ENCODE results near the gene KRTAP12-2.
A peak's percentile ranks its signal among the peaks of the same experiment; 100 is the strongest.

The KRTAP12-2 gene

DNA sequence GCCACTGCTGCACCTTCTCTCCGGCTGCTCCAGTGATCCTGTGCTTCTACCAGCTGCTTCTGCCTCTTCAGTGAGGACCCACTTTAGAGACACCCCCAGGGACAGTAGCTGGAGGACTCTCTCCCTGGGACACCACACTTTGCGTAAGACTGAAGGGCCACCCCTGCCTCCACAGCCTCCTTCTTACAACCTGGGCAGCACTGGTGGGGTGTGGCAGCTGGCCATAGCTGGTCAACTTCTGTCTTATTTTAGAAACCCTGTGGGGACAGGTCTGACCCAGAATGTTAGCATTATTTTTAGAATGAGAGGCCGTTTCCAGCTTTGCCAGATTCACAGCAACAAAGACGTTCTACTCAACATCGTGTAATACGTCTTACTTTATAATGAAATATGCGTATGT lies 41.0 kb downstream of the KRTAP12-2 start:
- Histone ChIP-seq H3K9me3 (ENCODE audit: control insufficient read depth, insufficient read depth, low read depth, low read length) (no peaks in the 10 kb centered on the region), H3K4me3 (ENCODE audit: low read depth, low read length) (no peak overlapping the region), H3K4me1 (ENCODE audit: control insufficient read depth, insufficient read depth, low read length) (no peaks in the 10 kb centered on the region), H3K36me3 (ENCODE audit: control insufficient read depth in 2 of 2, insufficient read depth in 1 of 2, low read length in 2 of 2) (no peaks in the 10 kb centered on the region), H3K27ac (ENCODE audit: extremely low read depth, low read depth, low read length) (no peak overlapping the region)
- ChIA-PET POLR2A (no interaction called here), CTCF (interaction anchor here (0.7 kb wide), 1 partner anchor 975 kb away, joined by 3 read pairs; no protein-coding TSS in a partner anchor)
- no peak for TF ChIP-seq ZNF211 (tag by site-specific recombination; IDR thresholded peaks at IDR 0.05; ENCODE audit: low read depth)

DNA sequence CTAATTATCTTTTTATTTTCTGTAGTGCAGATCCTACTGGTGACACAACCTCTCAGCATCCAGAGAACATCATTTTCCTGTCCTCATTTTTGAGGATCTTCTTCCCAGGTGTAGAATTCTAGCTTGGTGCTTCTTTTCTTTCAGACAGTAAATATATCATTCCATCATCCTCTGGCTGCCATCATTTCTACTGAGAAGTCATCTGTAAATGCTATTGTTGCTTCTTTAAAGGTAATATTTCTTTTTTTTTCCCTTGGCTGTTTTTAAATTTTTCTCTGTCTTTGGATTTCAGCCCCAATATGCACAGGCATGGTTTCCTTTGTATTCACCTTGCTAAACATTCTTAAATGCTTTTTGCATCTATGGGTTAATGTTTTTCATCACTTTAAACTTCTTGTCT lies 43.2 kb downstream of the KRTAP12-2 start:
- Histone ChIP-seq H3K4me3 (ENCODE audit: low read depth, low read length) (no peak overlapping the region), H3K36me3 (ENCODE audit: control insufficient read depth in 2 of 2, insufficient read depth in 1 of 2, low read length in 2 of 2) (no peaks in the 10 kb centered on the region), H3K4me1 (ENCODE audit: control insufficient read depth, insufficient read depth, low read length) (no peaks in the 10 kb centered on the region), H3K27ac (ENCODE audit: extremely low read depth, low read depth, low read length) (no peak overlapping the region), H3K9me3 (ENCODE audit: control insufficient read depth, insufficient read depth, low read depth, low read length) (no peaks in the 10 kb centered on the region)
- ChIA-PET POLR2A (no interaction called here), CTCF (no interaction called here)
- TF ChIP-seq ZNF610 (tag by site-specific recombination; IDR thresholded peaks at IDR 0.05; ENCODE audit: borderline replicate concordance) (no peak), TRIM28 (IDR thresholded peaks at IDR 0.05; ENCODE audit: borderline replicate concordance, low read length) (peak; percentile 82; the same call in 1 of the 2 replicates), SETDB1 (IDR thresholded peaks at IDR 0.05; ENCODE audit: insufficient read length, low read length) (peak; percentile 89)
- TF ChIP-seq, protein P1, sequence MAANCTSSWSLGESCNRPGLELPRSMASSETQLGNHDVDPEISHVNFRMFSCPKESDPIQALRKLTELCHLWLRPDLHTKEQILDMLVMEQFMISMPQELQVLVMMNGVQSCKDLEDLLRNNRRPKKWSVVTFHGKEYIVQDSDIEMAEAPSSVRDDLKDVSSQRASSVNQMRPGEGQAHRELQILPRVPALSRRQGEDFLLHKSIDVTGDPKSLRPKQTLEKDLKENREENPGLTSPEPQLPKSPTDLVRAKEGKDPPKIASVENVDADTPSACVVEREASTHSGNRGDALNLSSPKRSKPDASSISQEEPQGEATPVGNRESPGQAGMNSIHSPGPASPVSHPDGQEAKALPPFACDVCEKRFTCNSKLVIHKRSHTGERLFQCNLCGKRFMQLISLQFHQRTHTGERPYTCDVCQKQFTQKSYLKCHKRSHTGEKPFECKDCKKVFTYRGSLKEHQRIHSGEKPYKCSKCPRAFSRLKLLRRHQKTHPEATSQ (tag by site-specific recombination; IDR thresholded peaks at IDR 0.05) = no peak

DNA sequence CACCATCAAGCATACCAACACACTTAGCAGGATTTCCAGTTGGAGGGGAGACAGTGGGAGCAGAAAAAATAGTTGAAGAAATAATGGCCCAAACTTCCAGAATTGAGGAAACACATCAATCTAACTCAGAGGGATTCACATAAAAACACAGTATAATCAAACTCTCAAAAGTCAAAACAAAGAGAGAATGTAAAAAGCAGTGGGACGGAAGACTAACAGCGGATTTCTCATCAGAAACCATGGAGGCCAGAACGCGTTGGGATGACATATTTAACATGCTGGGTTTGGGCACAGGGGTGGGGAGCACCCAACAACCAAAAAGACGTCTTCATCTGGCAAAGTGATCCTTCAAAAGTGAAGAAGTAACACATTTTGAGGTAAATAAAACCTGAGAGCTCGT lies 46.8 kb downstream of the KRTAP12-2 start:
- Histone ChIP-seq H3K36me3 (ENCODE audit: control insufficient read depth in 2 of 2, insufficient read depth in 1 of 2, low read length in 2 of 2) (no peaks in the 10 kb centered on the region), H3K27ac (ENCODE audit: extremely low read depth, low read depth, low read length) (no peak overlapping the region), H3K4me1 (ENCODE audit: control insufficient read depth, insufficient read depth, low read length) (no peaks in the 10 kb centered on the region), H3K4me3 (ENCODE audit: low read depth, low read length) (no peak overlapping the region), H3K9me3 (ENCODE audit: control insufficient read depth, insufficient read depth, low read depth, low read length) (no peaks in the 10 kb centered on the region)
- CTCF ChIA-PET = no interaction called here
- POLR2A ChIA-PET = no interaction called here
- TF ChIP-seq TRIM28 (IDR thresholded peaks at IDR 0.05; ENCODE audit: borderline replicate concordance, low read length) = peak; percentile 74; the same call in 1 of the 2 replicates
- peak; percentile 64 for TF ChIP-seq SETDB1 (IDR thresholded peaks at IDR 0.05; ENCODE audit: insufficient read length, low read length)
- no peak for TF ChIP-seq KLF7 (tag by site-specific recombination; IDR thresholded peaks at IDR 0.05; ENCODE audit: borderline replicate concordance)
- TF ChIP-seq, protein P2, sequence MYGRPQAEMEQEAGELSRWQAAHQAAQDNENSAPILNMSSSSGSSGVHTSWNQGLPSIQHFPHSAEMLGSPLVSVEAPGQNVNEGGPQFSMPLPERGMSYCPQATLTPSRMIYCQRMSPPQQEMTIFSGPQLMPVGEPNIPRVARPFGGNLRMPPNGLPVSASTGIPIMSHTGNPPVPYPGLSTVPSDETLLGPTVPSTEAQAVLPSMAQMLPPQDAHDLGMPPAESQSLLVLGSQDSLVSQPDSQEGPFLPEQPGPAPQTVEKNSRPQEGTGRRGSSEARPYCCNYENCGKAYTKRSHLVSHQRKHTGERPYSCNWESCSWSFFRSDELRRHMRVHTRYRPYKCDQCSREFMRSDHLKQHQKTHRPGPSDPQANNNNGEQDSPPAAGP (tag by site-specific recombination; IDR thresholded peaks at IDR 0.05) = no peak

DNA sequence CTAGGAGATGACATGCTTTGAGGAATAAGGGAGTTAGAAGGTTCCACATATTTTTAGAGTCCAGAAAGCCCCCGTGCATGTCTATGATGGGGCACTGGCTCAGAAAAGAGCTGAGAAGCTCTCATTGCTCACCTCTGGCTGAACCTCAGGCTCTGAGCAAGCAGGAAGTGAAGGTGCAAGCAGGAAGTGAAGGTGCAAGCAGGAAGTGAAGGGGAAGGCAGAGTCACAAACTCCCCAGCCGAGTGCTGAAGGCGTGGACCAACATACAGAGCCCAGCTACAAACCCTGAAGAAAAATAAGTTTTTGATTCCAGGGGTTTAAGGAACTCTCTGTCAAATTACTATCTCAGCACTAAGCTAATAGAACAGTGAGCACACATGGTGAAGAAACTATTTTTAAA lies 47.8 kb downstream of the KRTAP12-2 start:
- Histone ChIP-seq H3K9me3 (ENCODE audit: control insufficient read depth, insufficient read depth, low read depth, low read length) (no peaks in the 10 kb centered on the region), H3K36me3 (ENCODE audit: control insufficient read depth in 2 of 2, insufficient read depth in 1 of 2, low read length in 2 of 2) (no peaks in the 10 kb centered on the region), H3K4me3 (ENCODE audit: low read depth, low read length) (no peak overlapping the region), H3K27ac (ENCODE audit: extremely low read depth, low read depth, low read length) (no peak overlapping the region), H3K4me1 (ENCODE audit: control insufficient read depth, insufficient read depth, low read length) (no peaks in the 10 kb centered on the region)
- POLR2A ChIA-PET = no interaction called here
- CTCF ChIA-PET = interaction anchor here (0.6 kb wide), 1 partner anchor 682 kb away, joined by 3 read pairs; no protein-coding TSS in a partner anchor
- no peak for TF ChIP-seq ZBTB8A (tag by site-specific recombination; IDR thresholded peaks at IDR 0.05)
- TF ChIP-seq, protein P3, sequence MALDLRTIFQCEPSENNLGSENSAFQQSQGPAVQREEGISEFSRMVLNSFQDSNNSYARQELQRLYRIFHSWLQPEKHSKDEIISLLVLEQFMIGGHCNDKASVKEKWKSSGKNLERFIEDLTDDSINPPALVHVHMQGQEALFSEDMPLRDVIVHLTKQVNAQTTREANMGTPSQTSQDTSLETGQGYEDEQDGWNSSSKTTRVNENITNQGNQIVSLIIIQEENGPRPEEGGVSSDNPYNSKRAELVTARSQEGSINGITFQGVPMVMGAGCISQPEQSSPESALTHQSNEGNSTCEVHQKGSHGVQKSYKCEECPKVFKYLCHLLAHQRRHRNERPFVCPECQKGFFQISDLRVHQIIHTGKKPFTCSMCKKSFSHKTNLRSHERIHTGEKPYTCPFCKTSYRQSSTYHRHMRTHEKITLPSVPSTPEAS (tag by site-specific recombination; IDR thresholded peaks at IDR 0.05) = no peak
- no peak for TF ChIP-seq ZNF19 (tag by site-specific recombination; IDR thresholded peaks at IDR 0.05; ENCODE audit: low read depth)
- TF ChIP-seq, protein P4, sequence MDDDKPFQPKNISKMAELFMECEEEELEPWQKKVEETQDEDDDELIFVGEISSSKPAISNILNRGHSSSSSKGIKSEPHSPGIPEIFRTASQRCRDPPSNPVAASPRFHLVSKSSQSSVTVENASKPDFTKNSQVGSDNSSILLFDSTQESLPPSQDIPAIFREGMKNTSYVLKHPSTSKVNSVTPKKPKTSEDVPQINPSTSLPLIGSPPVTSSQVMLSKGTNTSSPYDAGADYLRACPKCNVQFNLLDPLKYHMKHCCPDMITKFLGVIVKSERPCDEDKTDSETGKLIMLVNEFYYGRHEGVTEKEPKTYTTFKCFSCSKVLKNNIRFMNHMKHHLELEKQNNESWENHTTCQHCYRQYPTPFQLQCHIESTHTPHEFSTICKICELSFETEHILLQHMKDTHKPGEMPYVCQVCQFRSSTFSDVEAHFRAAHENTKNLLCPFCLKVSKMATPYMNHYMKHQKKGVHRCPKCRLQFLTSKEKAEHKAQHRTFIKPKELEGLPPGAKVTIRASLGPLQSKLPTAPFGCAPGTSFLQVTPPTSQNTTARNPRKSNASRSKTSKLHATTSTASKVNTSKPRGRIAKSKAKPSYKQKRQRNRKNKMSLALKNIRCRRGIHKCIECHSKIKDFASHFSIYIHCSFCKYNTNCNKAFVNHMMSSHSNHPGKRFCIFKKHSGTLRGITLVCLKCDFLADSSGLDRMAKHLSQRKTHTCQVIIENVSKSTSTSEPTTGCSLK (tag by site-specific recombination; IDR thresholded peaks at IDR 0.05) = no peak
